GM23338 (cell line): ENCODE data around the gene GTF2F1. TPM values are rescaled to one million over a fixed set of nuclear protein-coding genes. Genes with fewer than 3 reads are reported as not detected.

Source experiments
- CREB1 ChIP-seq: fragments of 250-450 bp; sonication (Bioruptor Pico); IDR thresholded peaks from 2 replicates; pipeline ENCODE4 v1.5.0; 2020; ENCODE audit warnings: low read depth, mild to moderate bottlenecking, moderate library complexity
- CTCF ChIP-seq, 2 experiments: fragments of 200-600 bp in 1 of 2; sonication (generic) in 1 of 2; conservative IDR thresholded peaks; 2 replicates each; pipeline versions ENCODE4 v1.5.1 to v1.6.1; 2016 to 2017; ENCODE audit warnings: antibody characterized with exemption in 2 of 2, low read depth in 2 of 2, mild to moderate bottlenecking in 2 of 2, moderate library complexity in 1 of 2
- ETS1 ChIP-seq: IDR thresholded peaks from 2 replicates; pipeline ENCODE4 v1.6.1; 2016; ENCODE audit warnings: antibody characterized with exemption
- EZH2phosphoT487 ChIP-seq: fragments of 200-600 bp; sonication (generic); IDR thresholded peaks from one replicate; pipeline ENCODE4 v1.8.1; 2018; ENCODE audit warnings: antibody characterized with exemption; ENCODE audit not compliant: unreplicated experiment
- JUNB ChIP-seq: IDR thresholded peaks from one replicate; pipeline ENCODE4 v1.6.1; 2016; ENCODE audit warnings: antibody characterized with exemption; ENCODE audit not compliant: unreplicated experiment
- NANOG ChIP-seq: IDR thresholded peaks from 2 replicates; pipeline ENCODE4 v1.6.1; 2016; ENCODE audit warnings: antibody characterized with exemption, borderline replicate concordance
- REST ChIP-seq: IDR thresholded peaks from one replicate; pipeline ENCODE4 v1.6.1; 2018; ENCODE audit warnings: antibody characterized with exemption; ENCODE audit not compliant: unreplicated experiment
- STAT1 ChIP-seq: IDR thresholded peaks from one replicate; pipeline ENCODE4 v1.6.1; 2016; ENCODE audit warnings: antibody characterized with exemption; ENCODE audit not compliant: unreplicated experiment
- ZNF114 ChIP-seq: fragments of 250-450 bp; sonication (Bioruptor Pico); IDR thresholded peaks from 2 replicates; pipeline ENCODE4 v1.5.0; 2020; ENCODE audit warnings: mild to moderate bottlenecking, moderate library complexity
- ZNF331 ChIP-seq: fragments of 250-450 bp; sonication (Bioruptor Pico); IDR thresholded peaks from 2 replicates; pipeline ENCODE4 v1.5.0; 2020; ENCODE audit warnings: low read depth, mild to moderate bottlenecking, moderate library complexity
- ZNF462 ChIP-seq: fragments of 250-450 bp; sonication (Bioruptor Pico); IDR thresholded peaks from 2 replicates; pipeline ENCODE4 v1.5.0; 2020; ENCODE audit warnings: mild to moderate bottlenecking, moderate library complexity
- polyA plus RNA-seq: library from polyadenylated mRNA; unstranded; fragments of >200 nt; fragmentation: Nextera tagmentation; extraction: Ambion mirVana; gene quantifications from 2 replicates; pipeline ENCODE4 v1.2.1, GENCODE V29; 2016
- total RNA-seq: library from RNA; depleted of rRNA; stranded (reverse); fragments of >200 nt; shearing (Covaris generic); gene quantifications from 2 replicates; pipeline ENCODE4 v1.2.3, GENCODE V29; 2014

GTF2F1 gene
- total and polyA plus RNA-seq, 2 experiments from 2014 or later: 62.1 to 65.5 TPM

DNA sequence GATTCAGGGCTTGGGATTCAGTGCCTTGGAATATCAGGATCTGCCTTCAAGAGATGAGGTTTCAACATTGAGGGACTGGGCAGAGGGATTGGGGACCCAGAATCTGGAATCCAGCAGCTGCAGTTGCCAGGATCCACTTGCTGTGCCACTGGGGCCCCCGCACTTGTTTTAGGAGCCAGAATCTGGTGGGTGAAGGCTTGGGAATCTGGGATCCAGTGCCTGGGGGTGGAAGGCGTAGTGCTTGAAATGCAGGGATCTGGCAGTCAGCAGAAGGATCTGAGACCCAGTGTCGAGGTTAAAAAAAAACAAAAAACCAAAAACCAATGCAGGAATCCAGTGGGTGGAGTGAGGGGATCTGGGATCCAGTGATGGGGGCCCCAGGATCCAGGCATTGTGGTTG lies 47.9 kb upstream of the GTF2F1 start (continued):
- TF ChIP-seq ZNF462 (CRISPR knock-in tag) (no peak), NANOG (no peak), STAT1 (no peak), REST (no peak), ZNF331 (CRISPR knock-in tag) (no peak), ZNF114 (CRISPR knock-in tag) (no peak), CTCF (conservative IDR thresholded peaks at IDR 0.05; ENCODE audit: low read depth in 2 of 2) (no peak), ETS1 (no peak), EZH2phosphoT487 (no peak), JUNB (no peak), CREB1 (CRISPR knock-in tag) (no peak)
